Measurements from ENCODE around the gene SZT2. TPM values are rescaled to one million over a fixed set of nuclear protein-coding genes. Genes with fewer than 3 reads are reported as not detected.
A peak's percentile ranks its signal among the peaks of the same experiment; 100 is the strongest.

Gene SZT2
- total and polyA plus RNA-seq, 10 donors: 9.4 to 115 (median 72.4) TPM

DNA sequence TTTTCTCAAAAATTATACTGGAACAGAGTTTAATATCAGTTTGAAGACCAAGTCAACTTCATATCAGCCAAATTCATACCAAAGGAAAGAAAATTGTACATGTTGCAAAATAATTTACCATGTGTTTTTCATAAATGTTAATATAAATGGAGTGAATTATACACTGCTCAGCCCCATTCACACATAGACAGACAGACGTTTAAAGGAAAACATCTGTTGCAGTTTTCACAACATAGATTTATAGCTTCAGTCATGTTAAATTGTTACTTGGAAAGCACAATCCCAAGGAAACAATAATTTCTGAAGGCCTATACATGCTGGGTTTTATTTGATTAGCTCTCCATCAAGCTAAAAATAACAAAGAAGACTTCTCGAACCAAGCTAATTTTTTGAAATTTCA lies 91.8 kb downstream of the SZT2 start:
- 77 to 83% (median 81%) methylated on average over 2 of the region's 2 CpGs for WGBS, 5 donors
- H3K4me3 ChIP-seq: no peak overlapping the region
- intact Hi-C loops (cut with DNase I; ENCODE audit: low total_unique reads): no loop called here
- no peak overlapping the region for H3K27ac ChIP-seq
- DNase-seq: no peak
- H3K9me3 ChIP-seq: peaks cover 0 to 6% (median 0%) of the 10 kb centered on the region in 8 donors
- no peaks in the 10 kb centered on the region for H3K27me3 ChIP-seq (replicated peaks in 1 of 7)
- TF ChIP-seq POLR2A (IDR thresholded peaks at IDR 0.05) (no peak), POLR2AphosphoS5 (IDR thresholded peaks at IDR 0.05) (no peak)
- TF ChIP-seq, protein P1, sequence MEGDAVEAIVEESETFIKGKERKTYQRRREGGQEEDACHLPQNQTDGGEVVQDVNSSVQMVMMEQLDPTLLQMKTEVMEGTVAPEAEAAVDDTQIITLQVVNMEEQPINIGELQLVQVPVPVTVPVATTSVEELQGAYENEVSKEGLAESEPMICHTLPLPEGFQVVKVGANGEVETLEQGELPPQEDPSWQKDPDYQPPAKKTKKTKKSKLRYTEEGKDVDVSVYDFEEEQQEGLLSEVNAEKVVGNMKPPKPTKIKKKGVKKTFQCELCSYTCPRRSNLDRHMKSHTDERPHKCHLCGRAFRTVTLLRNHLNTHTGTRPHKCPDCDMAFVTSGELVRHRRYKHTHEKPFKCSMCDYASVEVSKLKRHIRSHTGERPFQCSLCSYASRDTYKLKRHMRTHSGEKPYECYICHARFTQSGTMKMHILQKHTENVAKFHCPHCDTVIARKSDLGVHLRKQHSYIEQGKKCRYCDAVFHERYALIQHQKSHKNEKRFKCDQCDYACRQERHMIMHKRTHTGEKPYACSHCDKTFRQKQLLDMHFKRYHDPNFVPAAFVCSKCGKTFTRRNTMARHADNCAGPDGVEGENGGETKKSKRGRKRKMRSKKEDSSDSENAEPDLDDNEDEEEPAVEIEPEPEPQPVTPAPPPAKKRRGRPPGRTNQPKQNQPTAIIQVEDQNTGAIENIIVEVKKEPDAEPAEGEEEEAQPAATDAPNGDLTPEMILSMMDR (IDR thresholded peaks at IDR 0.05 in 8 of 11, conservative IDR thresholded peaks at IDR 0.05 in 3 of 11): no peak
- no peaks in the 10 kb centered on the region for H3K36me3 ChIP-seq
- H3K4me1 ChIP-seq: no peaks in the 10 kb centered on the region

DNA sequence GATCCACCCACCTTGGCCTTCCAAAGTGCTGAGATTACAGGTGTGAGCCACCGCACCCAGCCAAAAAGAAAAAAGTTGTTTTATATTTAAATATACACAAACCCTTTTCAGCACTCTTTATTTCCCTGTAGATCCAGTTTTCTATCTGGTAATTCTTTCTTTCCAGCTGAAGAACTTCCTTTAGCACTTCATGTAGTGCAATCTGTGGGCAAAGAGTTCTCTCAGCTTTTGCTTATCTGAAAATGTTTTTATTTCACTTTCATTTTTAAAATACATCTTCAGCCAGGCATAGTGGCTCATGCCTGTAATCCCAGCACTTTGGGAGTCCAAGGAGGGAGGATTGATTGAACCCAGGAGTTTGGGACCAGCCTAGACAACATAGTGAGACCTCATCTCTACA lies 92.5 kb downstream of the SZT2 start:
- H3K27ac ChIP-seq: peak overlapping the region in 4 of 8 donors; percentile 23 to 63 (median 38)
- H3K36me3 ChIP-seq: no peaks in the 10 kb centered on the region
- TF ChIP-seq, protein P1 (IDR thresholded peaks at IDR 0.05 in 8 of 11, conservative IDR thresholded peaks at IDR 0.05 in 3 of 11): no peak
- no peak for TF ChIP-seq POLR2A (IDR thresholded peaks at IDR 0.05)
- TF ChIP-seq POLR2AphosphoS5 (IDR thresholded peaks at IDR 0.05): no peak
- peaks cover 0 to 13% (median 7%) of the 10 kb centered on the region in 8 donors for H3K9me3 ChIP-seq
- intact Hi-C loops (cut with DNase I; ENCODE audit: low total_unique reads): no loop called here
- no peaks in the 10 kb centered on the region for H3K4me1 ChIP-seq
- 95 to 100% (median 96%) methylated on average over 1 of the region's 1 CpG for WGBS, 5 donors
- no peaks in the 10 kb centered on the region for H3K27me3 ChIP-seq (replicated peaks in 1 of 7)
- H3K4me3 ChIP-seq: no peak overlapping the region
- no peak for DNase-seq

DNA sequence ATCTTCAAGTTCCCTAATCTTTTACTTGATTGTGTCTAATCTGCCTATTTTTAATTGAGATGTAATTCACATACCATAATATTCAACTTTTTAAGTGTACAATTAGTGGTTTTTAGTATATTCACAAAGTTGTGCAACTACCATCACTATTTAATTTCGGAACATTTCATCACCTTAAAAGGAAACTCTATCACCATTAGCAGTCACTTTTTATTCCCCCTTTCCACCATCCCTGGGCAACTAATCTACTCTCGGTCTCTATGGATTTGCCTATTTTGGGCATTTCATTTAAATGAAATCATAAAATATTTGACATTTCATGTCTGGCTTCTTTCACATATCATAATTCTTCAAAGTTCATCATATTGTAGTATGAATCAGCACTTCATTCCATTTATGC lies 94.7 kb downstream of the SZT2 start:
- 70 to 93% (median 91%) methylated on average over 2 of the region's 2 CpGs for WGBS, 5 donors

DNA sequence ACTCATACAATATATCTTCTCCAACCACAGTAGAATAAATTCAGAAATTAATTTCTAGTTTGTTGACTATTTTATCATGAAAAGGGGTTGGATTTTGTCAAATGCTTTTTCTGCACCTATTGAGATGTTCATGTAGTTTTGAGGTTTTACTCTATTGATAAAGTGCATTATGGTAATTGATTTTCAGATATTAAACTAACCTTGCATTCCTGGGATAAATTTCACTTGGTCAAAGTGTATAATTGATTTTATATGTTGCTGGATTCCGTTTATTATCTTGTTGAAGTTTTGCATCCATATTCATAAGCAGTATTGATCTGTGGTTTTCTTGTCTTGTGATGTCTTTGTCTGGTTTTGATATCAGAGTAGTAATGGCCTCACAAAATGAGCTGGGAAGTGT lies 98.5 kb downstream of the SZT2 start:
- H3K27ac ChIP-seq: no peak overlapping the region
- no peak for TF ChIP-seq POLR2AphosphoS5 (IDR thresholded peaks at IDR 0.05)
- TF ChIP-seq, protein P1 (IDR thresholded peaks at IDR 0.05 in 8 of 11, conservative IDR thresholded peaks at IDR 0.05 in 3 of 11): no peak
- no peak for TF ChIP-seq POLR2A (IDR thresholded peaks at IDR 0.05)
- H3K27me3 ChIP-seq (replicated peaks in 1 of 7): no peaks in the 10 kb centered on the region
- intact Hi-C loops (cut with DNase I; ENCODE audit: low total_unique reads): no loop called here
- H3K9me3 ChIP-seq: peaks cover 0 to 64% (median 59%) of the 10 kb centered on the region in 8 donors
- 73 to 93% (median 75%) methylated on average over 1 of the region's 1 CpG for WGBS, 5 donors
- peaks cover 0 to 4% (median 0%) of the 10 kb centered on the region in 6 donors for H3K4me1 ChIP-seq
- H3K4me3 ChIP-seq: no peak overlapping the region
- H3K36me3 ChIP-seq: no peaks in the 10 kb centered on the region
- DNase-seq: no peak

More for the DNA sequence above, 94.7 kb downstream of the SZT2 start:
- Histone ChIP-seq H3K4me3 (no peak overlapping the region), H3K9me3 (peaks cover 0 to 34% (median 27%) of the 10 kb centered on the region in 8 donors), H3K4me1 (no peaks in the 10 kb centered on the region), H3K27ac (no peak overlapping the region), H3K36me3 (no peaks in the 10 kb centered on the region), H3K27me3 (replicated peaks in 1 of 7) (no peaks in the 10 kb centered on the region)
- TF ChIP-seq, protein P1 (IDR thresholded peaks at IDR 0.05 in 8 of 11, conservative IDR thresholded peaks at IDR 0.05 in 3 of 11): no peak
- TF ChIP-seq POLR2AphosphoS5 (IDR thresholded peaks at IDR 0.05) (no peak), POLR2A (IDR thresholded peaks at IDR 0.05) (no peak)
- DNase-seq: no peak
- intact Hi-C loops (cut with DNase I; ENCODE audit: low total_unique reads): no loop called here

Measured in spleen (tissue), 11 donors.